A549 (cell line): ENCODE data around the gene MED27.

ENCODE experiments used
- BHLHE40 ChIP-seq: IDR thresholded peaks from 2 replicates; pipeline ENCODE4 v1.6.1; 2012; ENCODE audit warnings: low read depth, low read length, inconsistent platforms
- CEBPB ChIP-seq, 2 experiments: fragments of >200 bp in 1 of 2; sonication (Bioruptor Twin) in 1 of 2; formaldehyde crosslinking in 1 of 2; IDR thresholded peaks; 2 replicates each; pipeline ENCODE4 v1.6.1; 2012 to 2016
- CTCF ChIP-seq: fragments of >200 bp; sonication (Bioruptor Twin); formaldehyde crosslinking; IDR thresholded peaks from 3 replicates; pipeline ENCODE4 v1.5.1; 2016
- EP300 ChIP-seq, 2 experiments: fragments of >200 bp; sonication (Bioruptor Twin); formaldehyde crosslinking; IDR thresholded peaks; 2 replicates in 1 of 2; 3 replicates in 1 of 2; pipeline ENCODE4 v1.6.1; 2016 to 2017
- JUNB ChIP-seq: fragments of >200 bp; sonication (Bioruptor Twin); formaldehyde crosslinking; IDR thresholded peaks from 2 replicates; pipeline ENCODE4 v1.6.1; 2016
- POLR2A ChIP-seq: IDR thresholded peaks from 2 replicates; pipeline ENCODE4 v1.6.1; 2012; ENCODE audit warnings: mild to moderate bottlenecking, low read length

DNA sequence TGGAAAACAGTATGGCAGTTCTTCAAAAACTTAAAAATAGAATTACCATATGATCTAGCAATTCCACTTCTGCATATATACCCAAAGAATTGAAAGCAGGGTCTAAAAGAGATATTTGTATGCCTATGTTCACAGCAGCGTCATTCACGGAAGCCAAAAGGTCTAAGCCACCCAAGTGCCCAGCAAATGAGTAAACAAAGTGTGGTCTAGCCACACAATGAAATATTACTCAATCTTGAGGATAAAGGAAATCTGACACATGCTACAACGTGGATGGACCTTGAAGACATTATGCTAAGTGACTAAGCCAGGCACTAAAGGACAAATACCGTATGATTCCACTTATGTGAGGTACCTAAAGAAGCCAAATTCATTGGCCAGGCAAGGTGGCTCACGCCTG is 11.1 kb upstream of the MED27 start:
- TF ChIP-seq CEBPB (IDR thresholded peaks at IDR 0.05) = no peak
- no peak for TF ChIP-seq BHLHE40
- TF ChIP-seq POLR2A = no peak
- TF ChIP-seq EP300 (IDR thresholded peaks at IDR 0.05) = no peak
- TF ChIP-seq JUNB = no peak
- TF ChIP-seq CTCF = no peak
